Heart right ventricle (tissue), 16 donors: ENCODE data around the gene CCDC154. TPM values are rescaled to one million over a fixed set of nuclear protein-coding genes. Genes with fewer than 3 reads are reported as not detected.

ENCODE experiments used
- ATAC-seq, 8 donors: fragments of 200-7000 bp; cut with Tn5 transposase; one replicate each; pipeline ENCODE4 v1.9.1; 2020; ENCODE audit warnings: mild to moderate bottlenecking in 8 of 8, moderate library complexity in 8 of 8, moderate number of reproducible peaks in 1 of 8
- DNase-seq, 2 donors: peaks; one replicate each; pipeline ENCODE4 v3.0.0-alpha.2; 2020
- H3K27ac ChIP-seq, 10 donors: fragments of 200-600 bp; sonication (generic) in 2 of 10; one replicate each; pipeline versions ENCODE4 v1.5.0 to v1.8.0; 2020 to 2022; ENCODE audit warnings: mild to moderate bottlenecking in 3 of 10
- H3K27me3 ChIP-seq, 7 donors: fragments of 200-600 bp; one replicate each; pipeline ENCODE4 v1.8.0; 2021 to 2022; ENCODE audit warnings: mild to moderate bottlenecking in 2 of 7
- H3K36me3 ChIP-seq, 9 donors: fragments of 200-600 bp; sonication (generic) in 1 of 9; one replicate each; pipeline versions ENCODE4 v1.5.0 to v1.8.0; 2020 to 2022; ENCODE audit warnings: mild to moderate bottlenecking in 2 of 9
- H3K4me1 ChIP-seq, 9 donors: fragments of 200-600 bp; sonication (generic) in 1 of 9; one replicate each; pipeline versions ENCODE4 v1.5.0 to v1.8.0; 2020 to 2022; ENCODE audit warnings: mild to moderate bottlenecking in 4 of 9
- H3K4me3 ChIP-seq, 10 donors: fragments of 200-600 bp; sonication (generic) in 2 of 10; one replicate each; pipeline versions ENCODE4 v1.5.0 to v1.8.0; 2020 to 2022; ENCODE audit warnings: mild to moderate bottlenecking in 7 of 10, moderate library complexity in 2 of 10
- H3K9me3 ChIP-seq, 11 donors: fragments of 200-600 bp in 10 of 11; sonication (generic) in 2 of 11; one replicate each; pipeline versions ENCODE4 v1.5.0 to v1.8.0; 2013 to 2022; ENCODE audit warnings: mild to moderate bottlenecking in 2 of 11, control low read depth in 1 of 11, moderate library complexity in 1 of 11
- WGBS, 2 donors: extraction: QIAGEN DNeasy Blood & Tissue Kit; methylation state at CpG; one replicate each; pipeline ENCODE4 v1.1.7; 2013; ENCODE audit warnings: inconsistent platforms in 1 of 2; 5-methylcytosine and 5-hydroxymethylcytosine counted together
- intact Hi-C, 10 donors: fragments of 100-400 bp; cut with DNase I; formaldehyde crosslinking; loops; one replicate each; pipeline versions ENCODE4 v1.11.1 to v1.14.2; 2022
- polyA plus RNA-seq, 2 donors: library from polyadenylated mRNA; stranded (reverse); fragments of 200-250 nt; gene quantifications; one replicate each; pipeline ENCODE4 v1.2.3, GENCODE V29; 2013
- total RNA-seq, 10 donors: library from RNA; stranded (reverse); fragmentation: NEBNext Ultra II Directional in 3 of 10; extraction: Animal tissue kit (Norgen Biotek cat#: 25700) in 3 of 10; gene quantifications; one replicate each; pipeline versions ENCODE4 v1.2.1 to v1.2.4, GENCODE V29; 2021 to 2023
- TF ChIP-seq, protein P1 (sequence below), 9 donors: fragments of 200-600 bp; sonication (generic) in 2 of 9; IDR thresholded peaks; one replicate each; pipeline versions ENCODE4 v1.5.0 to v1.8.0; 2021 to 2022; ENCODE audit warnings: antibody characterized with exemption in 9 of 9, mild to moderate bottlenecking in 5 of 9, moderate library complexity in 1 of 9
- donor health status: Arrhythmogenic right ventricular cardiomyopathy.
- donor health status: ischemic (EF 13 %, LVEDD 7.1; RV severe dilation, severe dysfunction).
- donor health status: healthy with polysubstance abuse.
- donor health status: DM: no; HTN: yes; CAD: no.
- donor health status: DM: no; HTN: no; CAD: no.
- donor health status: ischemic (EF 25% LVEDD 6.9; RV normal size, moderate dysfunction).
- donor health status: ischemic (EF 25% LVEDD 5.7; RV mildly dilated, moderate dysfunction).
- donor health status: healthy.
- donor health status: DM: yes; HTN: yes; CAD: no.
- donor health status: Ischemic cardiomyopathy.
- donor health status: ischemic (EF 35%, LVEDD 5.7; RV mildly dilated, moderate dysfunction).
- donor health status: nonischemic (EF 11% LVEDD 7.7; RV severe dilation, severe dysfunction).
- donor health status: DM: yes; HTN: yes; CAD: no.
- donor health status: PGD.
- donor health status: ischemic (EF 29% LVEDD 5.4; RV normal size, mild dysfunction).
- donor health status: nonischemic (EF 23%, LVEDD 6.1; RV moderate dilation, normal function).

The CCDC154 gene
- total and polyA plus RNA-seq, 12 donors = 0.17 to 5.9 (median 0.75) TPM

- H3K27ac ChIP-seq = peak overlapping the region in 1 of 10 donors; percentile 50
- no peak for ATAC-seq
- 90 to 95% methylated on average over 11 of the region's 11 CpGs for WGBS, 2 donors
Measured at GRCh38 chr16:1429012-1429411, 15.3 kb downstream of the CCDC154 start.

DNA sequence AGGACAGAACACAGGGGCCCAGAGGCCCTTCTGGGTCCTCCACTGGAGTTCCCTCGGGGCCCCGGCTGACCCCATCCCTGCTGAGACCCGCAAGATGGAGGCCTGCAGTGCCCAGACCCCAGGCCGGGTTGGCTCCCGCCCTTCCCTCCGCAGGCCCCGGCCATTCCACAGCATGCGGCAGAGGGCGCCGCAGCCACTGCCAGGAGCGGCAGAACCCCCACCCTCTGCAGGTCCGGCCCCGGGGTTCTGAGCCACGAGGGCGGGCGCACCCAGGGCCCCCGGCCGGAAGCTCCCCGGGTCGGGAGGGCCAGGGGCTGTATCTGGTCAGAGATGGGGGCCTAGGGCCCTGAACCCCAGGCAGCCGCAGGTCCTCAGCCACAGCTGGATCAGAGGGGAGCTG, 15.8 kb downstream of the CCDC154 start:
- Histone ChIP-seq H3K36me3 (no peaks in the 10 kb centered on the region), H3K4me1 (peaks cover 0 to 16% (median 6%) of the 10 kb centered on the region in 9 donors), H3K27me3 (peaks cover 0 to 5% (median 0%) of the 10 kb centered on the region in 7 donors), H3K27ac (peak overlapping the region in 2 of 10 donors; percentile 50 to 56), H3K4me3 (peak overlapping the region in 7 of 10 donors; percentile 5 to 49 (median 22)), H3K9me3 (no peaks in the 10 kb centered on the region)
- DNase-seq = peak in 1 of 2 donors; percentile 56
- 18 to 28% methylated on average over 21 of the region's 21 CpGs for WGBS, 2 donors
- TF ChIP-seq, protein P1, sequence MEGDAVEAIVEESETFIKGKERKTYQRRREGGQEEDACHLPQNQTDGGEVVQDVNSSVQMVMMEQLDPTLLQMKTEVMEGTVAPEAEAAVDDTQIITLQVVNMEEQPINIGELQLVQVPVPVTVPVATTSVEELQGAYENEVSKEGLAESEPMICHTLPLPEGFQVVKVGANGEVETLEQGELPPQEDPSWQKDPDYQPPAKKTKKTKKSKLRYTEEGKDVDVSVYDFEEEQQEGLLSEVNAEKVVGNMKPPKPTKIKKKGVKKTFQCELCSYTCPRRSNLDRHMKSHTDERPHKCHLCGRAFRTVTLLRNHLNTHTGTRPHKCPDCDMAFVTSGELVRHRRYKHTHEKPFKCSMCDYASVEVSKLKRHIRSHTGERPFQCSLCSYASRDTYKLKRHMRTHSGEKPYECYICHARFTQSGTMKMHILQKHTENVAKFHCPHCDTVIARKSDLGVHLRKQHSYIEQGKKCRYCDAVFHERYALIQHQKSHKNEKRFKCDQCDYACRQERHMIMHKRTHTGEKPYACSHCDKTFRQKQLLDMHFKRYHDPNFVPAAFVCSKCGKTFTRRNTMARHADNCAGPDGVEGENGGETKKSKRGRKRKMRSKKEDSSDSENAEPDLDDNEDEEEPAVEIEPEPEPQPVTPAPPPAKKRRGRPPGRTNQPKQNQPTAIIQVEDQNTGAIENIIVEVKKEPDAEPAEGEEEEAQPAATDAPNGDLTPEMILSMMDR (IDR thresholded peaks at IDR 0.05) = peak; percentile 15 to 69 (median 48)
- peak; percentile 29 to 66 (median 56) for ATAC-seq
- intact Hi-C loops = loop anchor here in 2 of 10 donors (5.0 to 10.0 kb wide), 3 partner anchors 44 to 116 kb away; partner anchors contain the start of gene CLCN7 (in 1 of the 2)

More at GRCh38 chr16:1429012-1429411, 15.3 kb downstream of the CCDC154 start:
- TF ChIP-seq, protein P1 (IDR thresholded peaks at IDR 0.05) = no peak
- no peak for DNase-seq
- Histone ChIP-seq H3K36me3 (no peaks in the 10 kb centered on the region), H3K27me3 (peaks cover 0 to 6% (median 0%) of the 10 kb centered on the region in 7 donors), H3K9me3 (no peaks in the 10 kb centered on the region), H3K4me1 (peaks cover 0 to 16% (median 6%) of the 10 kb centered on the region in 9 donors), H3K4me3 (peak overlapping the region in 1 of 10 donors; percentile 5)
- intact Hi-C loops = loop anchor here in 2 of 10 donors (5.0 to 10.0 kb wide), 3 partner anchors 43 to 116 kb away; partner anchors contain the start of gene CLCN7 (in 1 of the 2)

DNA sequence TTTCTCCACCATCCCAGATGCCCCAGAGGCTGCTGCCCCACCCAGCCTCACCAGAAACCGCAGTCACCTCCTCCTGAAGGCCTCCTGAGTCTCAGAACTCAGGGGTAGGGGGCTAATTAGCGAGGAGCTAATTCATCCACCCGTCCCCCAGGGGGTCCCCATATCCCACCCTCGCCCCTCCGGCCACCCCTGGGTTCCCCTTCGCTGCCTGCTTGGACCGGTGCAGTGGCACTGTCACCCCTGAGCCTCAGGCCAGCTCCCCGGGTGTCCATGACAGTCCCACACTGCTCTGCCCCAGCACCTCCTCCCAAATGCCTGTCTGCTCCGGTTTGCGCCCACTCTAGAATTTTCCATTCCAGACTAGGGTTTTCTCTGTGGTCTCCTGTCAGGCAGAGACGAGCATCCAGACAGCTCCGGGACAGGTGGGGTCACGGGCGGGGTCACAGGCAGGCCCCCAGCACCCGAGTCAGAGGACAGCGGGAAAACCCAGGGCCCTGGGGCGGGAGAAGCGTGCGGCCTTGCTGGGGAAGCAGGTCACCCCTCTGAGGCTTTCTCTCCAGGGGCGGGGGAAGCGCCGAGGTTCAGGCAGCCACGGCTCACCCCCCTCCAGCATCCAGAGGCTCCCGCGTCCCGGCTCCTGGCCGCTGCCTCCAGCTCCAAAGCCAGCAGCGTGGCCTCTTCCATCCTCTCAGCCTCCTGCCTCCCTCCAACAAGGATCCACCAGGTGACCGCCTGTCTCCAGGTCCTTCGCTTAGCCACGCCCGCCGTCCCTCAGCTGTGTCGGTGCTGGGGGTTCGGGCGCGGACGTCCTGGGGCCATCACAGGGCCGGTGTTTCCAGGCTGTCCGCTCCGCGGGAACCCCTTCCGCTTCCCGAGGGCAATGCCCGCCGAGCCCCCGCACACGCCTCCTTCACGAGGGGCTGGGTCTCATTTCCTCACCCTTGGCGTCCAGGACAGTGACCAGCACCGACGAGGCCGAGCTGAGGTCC, 16.6 kb downstream of the CCDC154 start:
- H3K4me3 ChIP-seq = peak overlapping the region in 7 of 10 donors; percentile 5 to 49 (median 22)

More for the DNA sequence above, 16.6 kb downstream of the CCDC154 start:
- intact Hi-C loops = loop anchor here in 2 of 10 donors (5.0 to 10.0 kb wide), 3 partner anchors 45 to 117 kb away; partner anchors contain the start of gene CLCN7 (in 1 of the 2)
- TF ChIP-seq, protein P1 (IDR thresholded peaks at IDR 0.05) = no peak
- ATAC-seq (peak in 1 of 8 donors; percentile 3), DNase-seq (no peak)
- H3K36me3 ChIP-seq = no peaks in the 10 kb centered on the region
- peaks cover 0 to 14% (median 6%) of the 10 kb centered on the region in 9 donors for H3K4me1 ChIP-seq
- peak overlapping the region in 2 of 10 donors; percentile 50 to 56 for H3K27ac ChIP-seq
- no peaks in the 10 kb centered on the region for H3K27me3 ChIP-seq
- H3K9me3 ChIP-seq = no peaks in the 10 kb centered on the region
- 86 to 88% methylated on average over 53 of the region's 53 CpGs for WGBS, 2 donors
